Activated CD4-positive, alpha-beta T cell treated with anti-CD3 and anti-CD28 coated beads, Interleukin-2, amount 50 U/mL, for 4 hours (primary cell): ENCODE data around the gene TFB2M.

Experiments used
- DNase-seq, 2 experiments: peaks; one replicate each; pipeline ENCODE4 v3.0.0-alpha.2; 2020

The TFB2M gene

GRCh38 chr1:246550402-246550801, 15.7 kb downstream of the TFB2M start:
- no peak for DNase-seq

- no peak for DNase-seq
Observed at GRCh38 chr1:246549665-246550064, 16.4 kb downstream of the TFB2M start.

- no peak for DNase-seq
Observed at GRCh38 chr1:246544001-246544400, 22.1 kb downstream of the TFB2M start.

GRCh38 chr1:246540738-246541491, 25.1 kb downstream of the TFB2M start:
- no peak for DNase-seq

- DNase-seq: no peak
Observed at GRCh38 chr1:246537887-246538286, 28.2 kb downstream of the TFB2M start.

- DNase-seq: no peak
Observed at GRCh38 chr1:246537441-246537840, 28.6 kb downstream of the TFB2M start.

- no peak for DNase-seq
Observed at GRCh38 chr1:246534114-246534513, 31.9 kb downstream of the TFB2M start.

GRCh38 chr1:246533371-246533905, 32.6 kb downstream of the TFB2M start:
- no peak for DNase-seq

- DNase-seq: no peak
Observed at GRCh38 chr1:246532519-246532918, 33.5 kb downstream of the TFB2M start.

- DNase-seq: no peak
Observed at GRCh38 chr1:246530482-246530881, 35.6 kb downstream of the TFB2M start.

GRCh38 chr1:246528933-246529731, 36.9 kb downstream of the TFB2M start:
- DNase-seq: no peak

GRCh38 chr1:246527402-246528088, 38.5 kb downstream of the TFB2M start:
- DNase-seq: no peak

- no peak for DNase-seq
Observed at GRCh38 chr1:246526915-246527314, 39.1 kb downstream of the TFB2M start.

- DNase-seq: no peak
Observed at GRCh38 chr1:246526380-246526779, 39.7 kb downstream of the TFB2M start.

GRCh38 chr1:246519514-246519913, 46.5 kb downstream of the TFB2M start:
- no peak for DNase-seq

GRCh38 chr1:246518456-246519205, 47.4 kb downstream of the TFB2M start:
- DNase-seq: no peak

- no peak for DNase-seq
Observed at GRCh38 chr1:246517391-246517790, 48.7 kb downstream of the TFB2M start.

GRCh38 chr1:246516126-246516525, 49.9 kb downstream of the TFB2M start:
- DNase-seq: no peak

GRCh38 chr1:246515390-246516005, 50.6 kb downstream of the TFB2M start:
- DNase-seq: no peak

GRCh38 chr1:246513619-246514343, 52.3 kb downstream of the TFB2M start:
- no peak for DNase-seq

GRCh38 chr1:246513041-246513440, 53.0 kb downstream of the TFB2M start:
- DNase-seq: no peak
